Measurements from ENCODE around the gene TSPAN18.

Gene TSPAN18

GRCh38 chr11:44950031-44950624 lies 223.4 kb downstream of the TSPAN18 start:
- Histone ChIP-seq H3K4me3 (ENCODE audit: low read length) (peak overlapping the region; percentile 83), H3K4me1 (ENCODE audit: low read length) (0 out of 2 replicates have a peak, but pooled peaks cover 4% of the 10 kb centered on the region), H4K20me1 (ENCODE audit: insufficient read depth, low read length) (no peaks in the 10 kb centered on the region), H3K9me2 (replicated peaks; ENCODE audit: insufficient read depth, low read length) (no peaks in the 10 kb centered on the region), H3K9me3 (replicated peaks; ENCODE audit: insufficient read depth, low read length) (no peaks in the 10 kb centered on the region), H2AFZ (ENCODE audit: low read length) (peak overlapping the region; percentile 78), H3K27ac (ENCODE audit: low read length) (no peak overlapping the region), H3K27me3 (replicated peaks; ENCODE audit: insufficient read depth, low read length) (no peaks in the 10 kb centered on the region), H3K9ac (ENCODE audit: low read length) (peak overlapping the region; percentile 55; the same call in 1 of the 2 replicates), H3K36me3 (replicated peaks; ENCODE audit: insufficient read depth, low read length) (no peaks in the 10 kb centered on the region), H3K79me2 (ENCODE audit: low read length) (0 out of 2 replicates have a peak, but pooled peaks cover 4% of the 10 kb centered on the region), H3K4me2 (ENCODE audit: low read depth, low read length) (peak overlapping the region; percentile 92), H3F3A (ENCODE audit: insufficient read depth, low read length) (no peaks in the 10 kb centered on the region)
- no peak for TF ChIP-seq EZH2phosphoT487 (IDR thresholded peaks at IDR 0.05; ENCODE audit: low read length)
- no peak for TF ChIP-seq EZH2 (optimal IDR thresholded peaks at IDR 0.05; ENCODE audit: low read depth, low read length)
- TF ChIP-seq CTCF (IDR thresholded peaks at IDR 0.05; ENCODE audit: low read length), result no peak
- no peak for DNase-seq

GRCh38 chr11:44950625-44951476 lies 224.1 kb downstream of the TSPAN18 start, which contains the start of gene TP53I11:
Gene TP53I11, minus strand, starts transcription at chr11:44950883. Its CDS starts 12,548 bp downstream, at chr11:44938335.
- TF ChIP-seq EZH2phosphoT487 (IDR thresholded peaks at IDR 0.05; ENCODE audit: low read length), result no peak
- TF ChIP-seq CTCF (IDR thresholded peaks at IDR 0.05; ENCODE audit: low read length), result peak; percentile 46
- no peak for TF ChIP-seq EZH2 (optimal IDR thresholded peaks at IDR 0.05; ENCODE audit: low read depth, low read length)
- peak within 1 kb of the TSS; percentile 83 for H3K4me3 ChIP-seq (ENCODE audit: low read length)
- no peaks in the 10 kb centered on the region for H3F3A ChIP-seq (ENCODE audit: insufficient read depth, low read length)
- peak within 1 kb of the TSS; percentile 78 for H2AFZ ChIP-seq (ENCODE audit: low read length)
- H3K4me1 ChIP-seq (ENCODE audit: low read length), result peaks cover 7% of the 10 kb centered on the region; the same call in 1 of the 2 replicates
- H3K4me2 ChIP-seq (ENCODE audit: low read depth, low read length), result peak within 1 kb of the TSS; percentile 92
- no peaks in the 10 kb centered on the region for H3K27me3 ChIP-seq (replicated peaks; ENCODE audit: insufficient read depth, low read length)
- no peak within 1 kb of the TSS for H3K27ac ChIP-seq (ENCODE audit: low read length)
- no peaks in the 10 kb centered on the region for H3K9me2 ChIP-seq (replicated peaks; ENCODE audit: insufficient read depth, low read length)
- no peaks in the 10 kb centered on the region for H4K20me1 ChIP-seq (ENCODE audit: insufficient read depth, low read length)
- H3K79me2 ChIP-seq (ENCODE audit: low read length), result 0 out of 2 replicates have a peak, but pooled peaks cover 4% of the 10 kb centered on the region
- H3K9me3 ChIP-seq (replicated peaks; ENCODE audit: insufficient read depth, low read length), result no peaks in the 10 kb centered on the region
- H3K9ac ChIP-seq (ENCODE audit: low read length), result peak within 1 kb of the TSS; percentile 55; the same call in 1 of the 2 replicates
- H3K36me3 ChIP-seq (replicated peaks; ENCODE audit: insufficient read depth, low read length), result no peaks in the 10 kb centered on the region
- peak; percentile 52 for DNase-seq

- H3K9me3 ChIP-seq (replicated peaks; ENCODE audit: insufficient read depth, low read length), result no peaks in the 10 kb centered on the region
- no peaks in the 10 kb centered on the region for H4K20me1 ChIP-seq (ENCODE audit: insufficient read depth, low read length)
- DNase-seq, result no peak
- H3K4me3 ChIP-seq (ENCODE audit: low read length), result no peak overlapping the region
- no peaks in the 10 kb centered on the region for H3K9me2 ChIP-seq (replicated peaks; ENCODE audit: insufficient read depth, low read length)
- H3K27me3 ChIP-seq (replicated peaks; ENCODE audit: insufficient read depth, low read length), result no peaks in the 10 kb centered on the region
- 0 out of 2 replicates have a peak, but pooled peaks cover 4% of the 10 kb centered on the region for H3K79me2 ChIP-seq (ENCODE audit: low read length)
- H3F3A ChIP-seq (ENCODE audit: insufficient read depth, low read length), result no peaks in the 10 kb centered on the region
- H2AFZ ChIP-seq (ENCODE audit: low read length), result no peak overlapping the region
- peaks cover 7% of the 10 kb centered on the region; the same call in 1 of the 2 replicates for H3K4me1 ChIP-seq (ENCODE audit: low read length)
- H3K27ac ChIP-seq (ENCODE audit: low read length), result no peak overlapping the region
- no peak overlapping the region for H3K4me2 ChIP-seq (ENCODE audit: low read depth, low read length)
- no peak for TF ChIP-seq EZH2phosphoT487 (IDR thresholded peaks at IDR 0.05; ENCODE audit: low read length)
- TF ChIP-seq CTCF (IDR thresholded peaks at IDR 0.05; ENCODE audit: low read length), result no peak
- TF ChIP-seq EZH2 (optimal IDR thresholded peaks at IDR 0.05; ENCODE audit: low read depth, low read length), result no peak
- no peaks in the 10 kb centered on the region for H3K36me3 ChIP-seq (replicated peaks; ENCODE audit: insufficient read depth, low read length)
- H3K9ac ChIP-seq (ENCODE audit: low read length), result no peak overlapping the region
Measured at GRCh38 chr11:44952082-44952481, 225.3 kb downstream of the TSPAN18 start.
